Measurements from ENCODE around the gene KCTD6.

DNA sequence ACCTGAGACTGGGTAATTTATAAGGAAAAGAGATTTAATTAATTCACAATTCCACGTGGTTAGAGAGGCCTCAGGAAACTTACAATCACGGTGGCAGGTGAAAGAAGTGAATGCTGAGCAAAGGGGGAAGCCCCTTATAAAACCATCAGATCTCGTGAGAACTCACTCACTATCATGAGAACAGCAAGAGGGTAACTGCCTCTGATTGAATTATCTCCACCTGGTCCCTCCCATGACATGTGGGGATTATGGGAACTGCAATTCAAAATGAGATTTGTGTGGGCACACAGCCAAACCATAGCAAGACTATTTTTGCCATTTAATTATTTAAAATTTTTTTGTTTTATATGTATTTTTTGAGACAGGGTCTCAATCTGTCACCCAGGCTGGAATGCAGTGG lies 27.0 kb upstream of the KCTD6 start:
- no peak for TF ChIP-seq POLR2A (IDR thresholded peaks at IDR 0.05; ENCODE audit: control extremely low read depth in 1 of 2, low read depth in 2 of 2, low read length in 2 of 2)
- TF ChIP-seq GABPA (IDR thresholded peaks at IDR 0.05; ENCODE audit: borderline replicate concordance, insufficient read depth, low read length), result no peak
- TF ChIP-seq GTF2F1 (IDR thresholded peaks at IDR 0.05; ENCODE audit: borderline replicate concordance, low read depth, low read length), result no peak
- TF ChIP-seq, protein P1, sequence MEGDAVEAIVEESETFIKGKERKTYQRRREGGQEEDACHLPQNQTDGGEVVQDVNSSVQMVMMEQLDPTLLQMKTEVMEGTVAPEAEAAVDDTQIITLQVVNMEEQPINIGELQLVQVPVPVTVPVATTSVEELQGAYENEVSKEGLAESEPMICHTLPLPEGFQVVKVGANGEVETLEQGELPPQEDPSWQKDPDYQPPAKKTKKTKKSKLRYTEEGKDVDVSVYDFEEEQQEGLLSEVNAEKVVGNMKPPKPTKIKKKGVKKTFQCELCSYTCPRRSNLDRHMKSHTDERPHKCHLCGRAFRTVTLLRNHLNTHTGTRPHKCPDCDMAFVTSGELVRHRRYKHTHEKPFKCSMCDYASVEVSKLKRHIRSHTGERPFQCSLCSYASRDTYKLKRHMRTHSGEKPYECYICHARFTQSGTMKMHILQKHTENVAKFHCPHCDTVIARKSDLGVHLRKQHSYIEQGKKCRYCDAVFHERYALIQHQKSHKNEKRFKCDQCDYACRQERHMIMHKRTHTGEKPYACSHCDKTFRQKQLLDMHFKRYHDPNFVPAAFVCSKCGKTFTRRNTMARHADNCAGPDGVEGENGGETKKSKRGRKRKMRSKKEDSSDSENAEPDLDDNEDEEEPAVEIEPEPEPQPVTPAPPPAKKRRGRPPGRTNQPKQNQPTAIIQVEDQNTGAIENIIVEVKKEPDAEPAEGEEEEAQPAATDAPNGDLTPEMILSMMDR (IDR thresholded peaks at IDR 0.05; ENCODE audit: control extremely low read depth in 1 of 3, insufficient read depth in 1 of 3, low read depth in 1 of 3, low read length in 3 of 3), result no peak
- no peak for TF ChIP-seq TEAD4 (IDR thresholded peaks at IDR 0.05; ENCODE audit: low read depth, low read length)
- no peak for TF ChIP-seq RXRA (IDR thresholded peaks at IDR 0.05; ENCODE audit: insufficient read depth, low read depth, low read length)
